Esophagus muscularis mucosa (tissue), 4 donors: ENCODE measurements around the gene DMRTB1. TPM values are rescaled to one million over a fixed set of nuclear protein-coding genes. Genes with fewer than 3 reads are reported as not detected.

Experiments used
- DNase-seq: peaks from one replicate; pipeline ENCODE4 v3.0.0-alpha.2; 2017; ENCODE audit errors: extremely low spot score
- H3K27ac ChIP-seq, 4 donors: fragments of 200-600 bp; sonication (generic); replicated peaks in 1 of 4; 1 replicate in 3 of 4; 2 replicates in 1 of 4; pipeline ENCODE4 v1.5.1; 2016 to 2019; ENCODE audit warnings: mild to moderate bottlenecking in 1 of 4
- H3K27me3 ChIP-seq, 4 donors: fragments of 200-600 bp; sonication (generic); one replicate each; pipeline versions ENCODE4 v1.5.1 to v1.6.0; 2016 to 2019
- H3K36me3 ChIP-seq, 4 donors: fragments of 200-600 bp; sonication (generic); one replicate each; pipeline ENCODE4 v1.5.1; 2016 to 2019
- H3K4me1 ChIP-seq, 4 donors: fragments of 200-600 bp; sonication (generic); one replicate each; pipeline ENCODE4 v1.5.1; 2016 to 2019
- H3K4me3 ChIP-seq, 4 donors: fragments of 200-600 bp; sonication (generic); 1 replicate in 2 of 4; 2 replicates in 2 of 4; pipeline ENCODE4 v1.5.1; 2016 to 2019; ENCODE audit warnings: mild to moderate bottlenecking in 4 of 4, moderate library complexity in 1 of 4
- H3K9me3 ChIP-seq, 4 donors: fragments of 200-600 bp; sonication (generic); 1 replicate in 3 of 4; 2 replicates in 1 of 4; pipeline ENCODE4 v1.5.1; 2016 to 2019
- EP300 ChIP-seq: sonication (generic); formaldehyde crosslinking; IDR thresholded peaks from one replicate; pipeline ENCODE4 v1.6.1; 2017; ENCODE audit warnings: antibody characterized with exemption
- POLR2A ChIP-seq: fragments of 450-650 bp; IDR thresholded peaks from one replicate; pipeline ENCODE4 v1.6.1; 2017; ENCODE audit warnings: antibody characterized with exemption, moderate library complexity, mild to moderate bottlenecking, low read depth
- POLR2AphosphoS5 ChIP-seq, 2 donors: sonication (generic); formaldehyde crosslinking; IDR thresholded peaks; one replicate each; pipeline ENCODE4 v1.6.1; 2017; ENCODE audit warnings: antibody characterized with exemption in 2 of 2
- WGBS: methylation state at CpG from one replicate; pipeline ENCODE4 v1.1.5; 2018; 5-methylcytosine and 5-hydroxymethylcytosine counted together
- intact Hi-C: fragments of 100-400 bp; cut with DNase I; formaldehyde crosslinking; loops from one replicate; pipeline ENCODE4 v1.15.1; 2023
- total RNA-seq, 4 donors: library from RNA; depleted of rRNA; stranded (reverse); fragments of >200 nt; gene quantifications; one replicate each; pipeline versions ENCODE4 v1.1.0 to v1.2.1, GENCODE V29; 2016
- TF ChIP-seq, protein P1 (sequence below), 3 experiments: fragments of 200-600 bp in 2 of 3; fragments of 450-650 bp in 1 of 3; sonication (generic) in 2 of 3; IDR thresholded peaks; one replicate each; pipeline ENCODE4 v1.5.1; 2017 to 2019; ENCODE audit warnings: antibody characterized with exemption in 3 of 3, mild to moderate bottlenecking in 2 of 3, moderate library complexity in 1 of 3

Gene DMRTB1
- total RNA-seq, 4 donors from 2014 or later = not detected

DNA sequence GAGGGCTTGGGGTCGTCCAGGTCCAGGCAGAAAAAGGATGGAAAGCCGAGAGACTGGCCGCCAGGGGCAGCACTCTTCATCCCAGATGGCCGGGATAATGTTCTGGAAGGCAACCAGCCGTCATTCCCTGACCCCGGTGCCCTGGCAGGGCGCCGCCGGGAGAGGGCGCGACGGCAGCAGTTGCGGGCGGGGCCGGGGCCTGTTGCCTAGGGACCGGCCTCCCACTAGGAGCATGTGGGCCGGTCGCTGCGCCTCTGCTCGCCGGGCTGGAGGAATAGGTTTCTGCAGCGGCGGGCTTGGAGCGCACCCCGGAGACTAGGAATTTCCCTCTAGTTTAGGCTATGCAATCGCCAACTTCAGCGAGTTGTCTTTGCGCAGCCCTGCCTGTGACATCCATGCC is 11.0 kb downstream of the DMRTB1 start:
- intact Hi-C loops = no loop called here
- no peaks in the 10 kb centered on the region for H3K36me3 ChIP-seq
- no peak for DNase-seq
- no peak overlapping the region for H3K4me3 ChIP-seq
- H3K4me1 ChIP-seq = peaks cover 0 to 8% (median 8%) of the 10 kb centered on the region in 4 donors
- 22% methylated on average over 28 of the region's 28 CpGs for WGBS
- no peak overlapping the region for H3K27ac ChIP-seq
- no peak for TF ChIP-seq EP300
- TF ChIP-seq POLR2AphosphoS5 (IDR thresholded peaks at IDR 0.05) = no peak
- no peak for TF ChIP-seq POLR2A
- TF ChIP-seq, protein P1, sequence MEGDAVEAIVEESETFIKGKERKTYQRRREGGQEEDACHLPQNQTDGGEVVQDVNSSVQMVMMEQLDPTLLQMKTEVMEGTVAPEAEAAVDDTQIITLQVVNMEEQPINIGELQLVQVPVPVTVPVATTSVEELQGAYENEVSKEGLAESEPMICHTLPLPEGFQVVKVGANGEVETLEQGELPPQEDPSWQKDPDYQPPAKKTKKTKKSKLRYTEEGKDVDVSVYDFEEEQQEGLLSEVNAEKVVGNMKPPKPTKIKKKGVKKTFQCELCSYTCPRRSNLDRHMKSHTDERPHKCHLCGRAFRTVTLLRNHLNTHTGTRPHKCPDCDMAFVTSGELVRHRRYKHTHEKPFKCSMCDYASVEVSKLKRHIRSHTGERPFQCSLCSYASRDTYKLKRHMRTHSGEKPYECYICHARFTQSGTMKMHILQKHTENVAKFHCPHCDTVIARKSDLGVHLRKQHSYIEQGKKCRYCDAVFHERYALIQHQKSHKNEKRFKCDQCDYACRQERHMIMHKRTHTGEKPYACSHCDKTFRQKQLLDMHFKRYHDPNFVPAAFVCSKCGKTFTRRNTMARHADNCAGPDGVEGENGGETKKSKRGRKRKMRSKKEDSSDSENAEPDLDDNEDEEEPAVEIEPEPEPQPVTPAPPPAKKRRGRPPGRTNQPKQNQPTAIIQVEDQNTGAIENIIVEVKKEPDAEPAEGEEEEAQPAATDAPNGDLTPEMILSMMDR (IDR thresholded peaks at IDR 0.05) = peak; percentile 20 to 45 (median 28)
- H3K9me3 ChIP-seq = no peaks in the 10 kb centered on the region
- peaks cover 0 to 23% (median 0%) of the 10 kb centered on the region in 4 donors for H3K27me3 ChIP-seq

- Histone ChIP-seq H3K4me1 (peaks cover 0 to 8% (median 8%) of the 10 kb centered on the region in 4 donors), H3K36me3 (no peaks in the 10 kb centered on the region), H3K9me3 (no peaks in the 10 kb centered on the region), H3K27ac (no peak overlapping the region), H3K27me3 (peaks cover 0 to 23% (median 0%) of the 10 kb centered on the region in 4 donors), H3K4me3 (no peak overlapping the region)
- TF ChIP-seq POLR2AphosphoS5 (IDR thresholded peaks at IDR 0.05) = no peak
- TF ChIP-seq, protein P1 (IDR thresholded peaks at IDR 0.05) = no peak
- TF ChIP-seq EP300 = no peak
- TF ChIP-seq POLR2A = no peak
- no peak for DNase-seq
- WGBS = 90% methylated on average over 17 of the region's 19 CpGs
- intact Hi-C loops = no loop called here
These were observed 11.4 kb downstream of the DMRTB1 start for GRCh38 chr1:53470584-53470983.

GRCh38 chr1:53471000-53471399 is 11.8 kb downstream of the DMRTB1 start:
- 97% methylated on average over 9 of the region's 9 CpGs for WGBS
- Histone ChIP-seq H3K4me1 (peaks cover 0 to 8% (median 8%) of the 10 kb centered on the region in 4 donors), H3K27ac (no peak overlapping the region), H3K4me3 (no peak overlapping the region), H3K9me3 (no peaks in the 10 kb centered on the region), H3K27me3 (peaks cover 0 to 23% (median 0%) of the 10 kb centered on the region in 4 donors), H3K36me3 (no peaks in the 10 kb centered on the region)
- no peak for DNase-seq
- intact Hi-C loops = no loop called here
- no peak for TF ChIP-seq EP300
- TF ChIP-seq POLR2A = no peak
- TF ChIP-seq, protein P1 (IDR thresholded peaks at IDR 0.05) = no peak
- TF ChIP-seq POLR2AphosphoS5 (IDR thresholded peaks at IDR 0.05) = no peak

- DNase-seq = no peak
- no peak overlapping the region for H3K27ac ChIP-seq
- no peak overlapping the region for H3K4me3 ChIP-seq
- intact Hi-C loops = no loop called here
- 91% methylated on average over 3 of the region's 3 CpGs for WGBS
- H3K27me3 ChIP-seq = peaks cover 0 to 23% (median 0%) of the 10 kb centered on the region in 4 donors
- no peaks in the 10 kb centered on the region for H3K36me3 ChIP-seq
- TF ChIP-seq POLR2AphosphoS5 (IDR thresholded peaks at IDR 0.05) = no peak
- TF ChIP-seq, protein P1 (IDR thresholded peaks at IDR 0.05) = no peak
- no peaks in the 10 kb centered on the region for H3K9me3 ChIP-seq
- peaks cover 0 to 16% (median 8%) of the 10 kb centered on the region in 4 donors for H3K4me1 ChIP-seq
These were observed 14.3 kb downstream of the DMRTB1 start for GRCh38 chr1:53473463-53473862.

DNA sequence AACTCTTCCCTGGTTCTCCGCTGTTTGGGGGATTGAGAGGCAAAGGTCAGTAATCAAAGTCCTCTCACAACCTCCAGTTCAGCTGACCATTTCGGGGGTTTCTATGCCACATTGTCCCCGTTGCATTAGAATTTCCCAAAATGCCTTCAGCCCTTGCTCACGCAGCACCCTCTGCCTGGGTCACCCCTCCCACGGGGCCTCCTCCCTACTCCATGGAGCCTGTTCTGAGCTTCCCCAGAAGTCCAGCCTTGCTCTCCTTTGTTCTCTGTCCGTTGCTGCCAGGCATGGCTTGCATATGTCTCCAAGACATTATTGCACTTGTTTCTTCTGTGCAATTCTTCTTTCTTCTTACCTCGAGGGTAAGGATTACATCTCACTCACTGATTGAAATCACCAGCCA is 16.5 kb downstream of the DMRTB1 start:
- Histone ChIP-seq H3K4me1 (peaks cover 0 to 8% (median under 1%) of the 10 kb centered on the region in 4 donors), H3K9me3 (no peaks in the 10 kb centered on the region), H3K27ac (no peak overlapping the region), H3K4me3 (no peak overlapping the region), H3K27me3 (peaks cover 0 to 13% (median 0%) of the 10 kb centered on the region in 4 donors), H3K36me3 (no peaks in the 10 kb centered on the region)
- intact Hi-C loops = no loop called here
- no peak for TF ChIP-seq EP300
- no peak for TF ChIP-seq POLR2AphosphoS5 (IDR thresholded peaks at IDR 0.05)
- TF ChIP-seq POLR2A = no peak
- TF ChIP-seq, protein P1 (IDR thresholded peaks at IDR 0.05) = no peak
- WGBS = 88% methylated on average over 7 of the region's 7 CpGs
- DNase-seq = no peak
